ENCODE data around the gene PDX1. TPM values are rescaled to one million over a fixed set of nuclear protein-coding genes. Genes with fewer than 3 reads are reported as not detected.
"Not testable (repeated sequence)": the region's sequence is repeated elsewhere in the genome, so short reads cannot be mapped to it uniquely, and the experiment has no call there.

PDX1 gene
- polyA plus RNA-seq, 1 of the 3 experiments (the other 2 are of a cell fraction) = not detected

GRCh38 chr13:27963491-27963890 is 43.7 kb downstream of the PDX1 start:
- Histone ChIP-seq H3K4me3 (ENCODE audit: low read depth in 2 of 2, low read length in 1 of 2) (no peak overlapping the region), H3K4me2 (no peak overlapping the region), H3K27me3 (ENCODE audit: insufficient read depth) (peaks cover 84% of the 10 kb centered on the region), H3K9me2 (no peaks in the 10 kb centered on the region), H3K4me1 (ENCODE audit: control insufficient read depth in 1 of 2, insufficient read depth in 2 of 2, low read depth in 1 of 2, low read length in 1 of 2) (no peaks in the 10 kb centered on the region), H3F3A (replicated peaks; ENCODE audit: insufficient read depth) (no peaks in the 10 kb centered on the region), H3K79me2 (ENCODE audit: insufficient read depth) (no peaks in the 10 kb centered on the region), H3K9ac (no peak overlapping the region), H3K27ac (ENCODE audit: low read depth in 2 of 2, low read length in 1 of 2) (no peak overlapping the region), H3K36me3 (replicated peaks in 1 of 2; ENCODE audit: control insufficient read depth in 1 of 2, insufficient read depth in 2 of 2, low read length in 1 of 2) (no peaks in the 10 kb centered on the region), H4K20me1 (ENCODE audit: insufficient read depth) (no peaks in the 10 kb centered on the region), H2AFZ (ENCODE audit: low read depth) (no peak overlapping the region), H3K9me3 (no peaks in the 10 kb centered on the region)
- whole genome bisulfite sequencing (ENCODE audit: low lambda C conversion rate) = 31% methylated on average over 3 of the region's 3 CpGs
- ChIA-PET POLR2A (no interaction called here), CTCF (interaction anchor here (0.5 to 3.5 kb wide), 3 partner anchors 9 to 624 kb away, joined by 3 to 11 read pairs (median 10); no protein-coding TSS in a partner anchor)
- TF ChIP-seq TEAD4 (IDR thresholded peaks at IDR 0.05; ENCODE audit: borderline replicate concordance, insufficient read depth) = no peak
- TF ChIP-seq EZH2phosphoT487 (IDR thresholded peaks at IDR 0.05; ENCODE audit: borderline replicate concordance, low read depth) = no peak
- TF ChIP-seq RXRA (IDR thresholded peaks at IDR 0.05; ENCODE audit: borderline replicate concordance, low read depth) = no peak
- TF ChIP-seq, protein P1, sequence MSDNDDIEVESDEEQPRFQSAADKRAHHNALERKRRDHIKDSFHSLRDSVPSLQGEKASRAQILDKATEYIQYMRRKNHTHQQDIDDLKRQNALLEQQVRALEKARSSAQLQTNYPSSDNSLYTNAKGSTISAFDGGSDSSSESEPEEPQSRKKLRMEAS (IDR thresholded peaks at IDR 0.05; ENCODE audit: low read depth) = no peak
- no peak for TF ChIP-seq TCF12 (IDR thresholded peaks at IDR 0.05)
- no peak for TF ChIP-seq MXI1 (IDR thresholded peaks at IDR 0.05; ENCODE audit: low read depth, low read length)
- no peak for TF ChIP-seq NRF1 (IDR thresholded peaks at IDR 0.05; ENCODE audit: low read depth, low read length)
- TF ChIP-seq FOSL2 (IDR thresholded peaks at IDR 0.05; ENCODE audit: borderline replicate concordance, low read depth) = no peak
- no peak for DNase-seq

GRCh38 chr13:27964206-27964605 is 44.4 kb downstream of the PDX1 start:
- H3K27ac ChIP-seq (ENCODE audit: low read depth in 2 of 2, low read length in 1 of 2); H3K4me1 ChIP-seq (ENCODE audit: control insufficient read depth in 1 of 2, insufficient read depth in 2 of 2, low read depth in 1 of 2, low read length in 1 of 2); H3K36me3 ChIP-seq (replicated peaks in 1 of 2; ENCODE audit: control insufficient read depth in 1 of 2, insufficient read depth in 2 of 2, low read length in 1 of 2); H4K20me1 ChIP-seq (ENCODE audit: insufficient read depth); H3K9ac ChIP-seq; H3K9me3 ChIP-seq; H3K9me2 ChIP-seq; H3F3A ChIP-seq (replicated peaks; ENCODE audit: insufficient read depth); H2AFZ ChIP-seq (ENCODE audit: low read depth); H3K79me2 ChIP-seq (ENCODE audit: insufficient read depth); DNase-seq; H3K4me2 ChIP-seq; POLR2A ChIA-PET; H3K4me3 ChIP-seq (ENCODE audit: low read depth in 2 of 2, low read length in 1 of 2): not testable (repeated sequence)
- CTCF ChIA-PET = interaction anchor here (2.1 to 3.5 kb wide), 3 partner anchors 10 to 138 kb away, joined by 9 to 13 read pairs (median 11); no protein-coding TSS in a partner anchor
- peaks cover 86% of the 10 kb centered on the region for H3K27me3 ChIP-seq (ENCODE audit: insufficient read depth)
- WGBS (ENCODE audit: low lambda C conversion rate) = 73% methylated on average over 9 of the region's 13 CpGs

GRCh38 chr13:27964741-27965323 is 45.0 kb downstream of the PDX1 start:
- peak; percentile 15 for DNase-seq
- Histone ChIP-seq H3K9ac (no peak overlapping the region), H3F3A (replicated peaks; ENCODE audit: insufficient read depth) (no peaks in the 10 kb centered on the region), H3K9me2 (no peaks in the 10 kb centered on the region), H3K27me3 (ENCODE audit: insufficient read depth) (peaks cover 86% of the 10 kb centered on the region), H2AFZ (ENCODE audit: low read depth) (no peak overlapping the region), H3K36me3 (replicated peaks in 1 of 2; ENCODE audit: control insufficient read depth in 1 of 2, insufficient read depth in 2 of 2, low read length in 1 of 2) (no peaks in the 10 kb centered on the region), H3K4me3 (ENCODE audit: low read depth in 2 of 2, low read length in 1 of 2) (no peak overlapping the region), H4K20me1 (ENCODE audit: insufficient read depth) (no peaks in the 10 kb centered on the region), H3K79me2 (ENCODE audit: insufficient read depth) (no peaks in the 10 kb centered on the region), H3K4me2 (no peak overlapping the region), H3K9me3 (no peaks in the 10 kb centered on the region), H3K4me1 (ENCODE audit: control insufficient read depth in 1 of 2, insufficient read depth in 2 of 2, low read depth in 1 of 2, low read length in 1 of 2) (no peaks in the 10 kb centered on the region), H3K27ac (ENCODE audit: low read depth in 2 of 2, low read length in 1 of 2) (no peak overlapping the region)
- no peak for TF ChIP-seq NFIC (IDR thresholded peaks at IDR 0.05; ENCODE audit: borderline replicate concordance)
- no peak for TF ChIP-seq MXI1 (IDR thresholded peaks at IDR 0.05; ENCODE audit: low read depth, low read length)
- TF ChIP-seq FOXJ3 (CRISPR knock-in tag; IDR thresholded peaks at IDR 0.05) = no peak
- no peak for TF ChIP-seq GABPA (IDR thresholded peaks at IDR 0.05; ENCODE audit: low read depth)
- no peak for TF ChIP-seq USF1 (IDR thresholded peaks at IDR 0.05; ENCODE audit: borderline replicate concordance, low read depth)
- TF ChIP-seq IRF3 (IDR thresholded peaks at IDR 0.05; ENCODE audit: low read depth, low read length) = no peak
- TF ChIP-seq SMC3 (IDR thresholded peaks at IDR 0.05; ENCODE audit: low read depth, low read length) = no peak
- no peak for TF ChIP-seq YY1 (IDR thresholded peaks at IDR 0.05; ENCODE audit: low read depth)
- TF ChIP-seq, protein P2, sequence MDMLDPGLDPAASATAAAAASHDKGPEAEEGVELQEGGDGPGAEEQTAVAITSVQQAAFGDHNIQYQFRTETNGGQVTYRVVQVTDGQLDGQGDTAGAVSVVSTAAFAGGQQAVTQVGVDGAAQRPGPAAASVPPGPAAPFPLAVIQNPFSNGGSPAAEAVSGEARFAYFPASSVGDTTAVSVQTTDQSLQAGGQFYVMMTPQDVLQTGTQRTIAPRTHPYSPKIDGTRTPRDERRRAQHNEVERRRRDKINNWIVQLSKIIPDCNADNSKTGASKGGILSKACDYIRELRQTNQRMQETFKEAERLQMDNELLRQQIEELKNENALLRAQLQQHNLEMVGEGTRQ (IDR thresholded peaks at IDR 0.05; ENCODE audit: borderline replicate concordance, low read depth, low read length) = no peak
- no peak for TF ChIP-seq ELF1 (IDR thresholded peaks at IDR 0.05)
- no peak for TF ChIP-seq FOSL2 (IDR thresholded peaks at IDR 0.05; ENCODE audit: borderline replicate concordance, low read depth)
- no peak for TF ChIP-seq EP300 (IDR thresholded peaks at IDR 0.05; ENCODE audit: borderline replicate concordance in 1 of 2, low read depth in 1 of 2, low read length in 1 of 2)
- no peak for TF ChIP-seq CHD2 (IDR thresholded peaks at IDR 0.05; ENCODE audit: low read length, partially characterized antibody)
- TF ChIP-seq, protein P1 (IDR thresholded peaks at IDR 0.05; ENCODE audit: low read depth) = no peak
- ChIA-PET POLR2A (no interaction called here), CTCF (interaction anchor here (2.1 to 3.5 kb wide), 3 partner anchors 11 to 139 kb away, joined by 9 to 13 read pairs (median 11); no protein-coding TSS in a partner anchor)
- 48% methylated on average over 14 of the region's 15 CpGs for WGBS (ENCODE audit: low lambda C conversion rate)
